Neural progenitor cell (in vitro differentiated cells): Measurements from ENCODE around the gene SRPX2. TPM values are rescaled to one million over a fixed set of nuclear protein-coding genes. Genes with fewer than 3 reads are reported as not detected.

Source experiments
- DNase-seq: peaks from one replicate; pipeline ENCODE4 v3.0.0-alpha.2; 2016; ENCODE audit warnings: low spot score
- H2AFZ ChIP-seq: fragments of 200-600 bp; sonication (generic); replicated peaks from 2 replicates; pipeline ENCODE4 v1.6.1; 2016; ENCODE audit warnings: antibody characterized with exemption
- H3F3A ChIP-seq: fragments of 200-600 bp; sonication (generic); 2 replicates; pipeline ENCODE4 v1.6.1; 2016; ENCODE audit warnings: antibody characterized with exemption, low read depth
- H3K27ac ChIP-seq: fragments of 200-600 bp; sonication (generic); 2 replicates; pipeline ENCODE4 v1.5.1; 2016; ENCODE audit warnings: mild to moderate bottlenecking
- H3K27me3 ChIP-seq: fragments of 200-600 bp; sonication (generic); 2 replicates; pipeline ENCODE4 v1.6.1; 2016; ENCODE audit warnings: mild to moderate bottlenecking, moderate library complexity
- H3K36me3 ChIP-seq: fragments of 200-600 bp; sonication (generic); 2 replicates; pipeline ENCODE4 v1.5.1; 2016
- H3K4me1 ChIP-seq: fragments of 200-600 bp; sonication (generic); 2 replicates; pipeline ENCODE4 v1.6.1; 2016; ENCODE audit warnings: mixed run types
- H3K4me2 ChIP-seq: fragments of 200-600 bp; sonication (generic); 2 replicates; pipeline ENCODE4 v1.6.1; 2016
- H3K4me3 ChIP-seq: fragments of 200-600 bp; sonication (generic); 2 replicates; pipeline ENCODE4 v1.5.1; 2016
- H3K79me2 ChIP-seq: fragments of 200-600 bp; sonication (generic); 2 replicates; pipeline ENCODE4 v1.6.1; 2016; ENCODE audit warnings: low read depth
- H3K9ac ChIP-seq: fragments of 200-600 bp; sonication (generic); 2 replicates; pipeline ENCODE4 v1.6.1; 2016
- H3K9me3 ChIP-seq: fragments of 200-600 bp; sonication (generic); 2 replicates; pipeline ENCODE4 v1.5.1; 2016; ENCODE audit warnings: low read depth
- H4K20me1 ChIP-seq: fragments of 200-600 bp; sonication (generic); 2 replicates; pipeline ENCODE4 v1.6.1; 2016; ENCODE audit warnings: low read depth
- H3K27ac Mint-ChIP-seq: 3 replicates; pipeline ENCODE4 v1.8.0; 2021; ENCODE audit warnings: mixed read lengths
- H3K27me3 Mint-ChIP-seq: 2 replicates; pipeline ENCODE4 v1.8.0; 2022; ENCODE audit warnings: low read depth, mild to moderate bottlenecking, inconsistent platforms, moderate library complexity, mixed read lengths; ENCODE audit not compliant: insufficient read depth
- H3K36me3 Mint-ChIP-seq: 3 replicates; pipeline ENCODE4 v1.8.0; 2021; ENCODE audit warnings: mixed read lengths
- H3K4me1 Mint-ChIP-seq: 3 replicates; pipeline ENCODE4 v1.8.0; 2021; ENCODE audit warnings: mixed read lengths
- H3K4me3 Mint-ChIP-seq: 3 replicates; pipeline ENCODE4 v1.8.0; 2021; ENCODE audit warnings: mild to moderate bottlenecking, moderate library complexity, mixed read lengths
- H3K9me3 Mint-ChIP-seq: 3 replicates; pipeline ENCODE4 v1.8.0; 2020; ENCODE audit warnings: mixed read lengths
- CTCF ChIP-seq: fragments of 200-600 bp; sonication (generic); IDR thresholded peaks from 2 replicates; pipeline ENCODE4 v1.5.1; 2017; ENCODE audit warnings: antibody characterized with exemption, mild to moderate bottlenecking
- EZH2 ChIP-seq: fragments of 200-600 bp; sonication (generic); IDR thresholded peaks from 2 replicates; pipeline ENCODE4 v1.6.1; 2017; ENCODE audit warnings: antibody characterized with exemption, mild to moderate bottlenecking, moderate library complexity
- EZH2phosphoT487 ChIP-seq: fragments of 200-600 bp; sonication (generic); IDR thresholded peaks from 2 replicates; pipeline ENCODE4 v1.6.1; 2017; ENCODE audit warnings: antibody characterized with exemption
- total RNA-seq: library from RNA; depleted of rRNA; stranded (reverse); fragments of >200 nt; gene quantifications from 2 replicates; pipeline ENCODE4 v1.2.3, GENCODE V29; 2015; ENCODE audit warnings: low replicate concordance

The SRPX2 gene
- total RNA-seq, 1 donor from 2014 or later, result 0.11 TPM

DNA sequence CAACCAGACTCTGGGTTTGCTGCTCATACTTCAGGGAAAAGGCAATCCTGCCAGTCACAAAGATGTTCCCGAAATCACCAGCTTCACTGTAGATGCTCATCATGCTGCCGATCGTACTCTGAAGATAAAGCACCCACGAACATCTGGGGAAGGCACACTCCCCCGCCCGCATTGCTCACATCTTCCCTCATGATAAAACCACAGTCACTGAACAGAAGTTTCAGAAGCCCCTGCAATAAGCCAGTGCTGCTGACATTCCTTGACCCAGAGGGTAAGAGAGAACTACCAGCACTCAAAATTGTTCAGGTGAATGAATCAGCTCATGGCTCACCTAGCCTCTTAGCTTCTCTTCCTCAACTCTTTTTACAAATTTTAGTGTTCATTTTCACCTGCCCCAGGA is 43.1 kb downstream of the SRPX2 start:
- Histone ChIP-seq H3K4me3 (no peak overlapping the region), H3K36me3 (no peaks in the 10 kb centered on the region), H3K27me3 (no peaks in the 10 kb centered on the region), H3F3A (no peaks in the 10 kb centered on the region), H4K20me1 (no peaks in the 10 kb centered on the region), H3K79me2 (no peaks in the 10 kb centered on the region), H3K4me1 (no peaks in the 10 kb centered on the region), H2AFZ (no peak overlapping the region), H3K27ac (no peak overlapping the region), H3K9ac (no peak overlapping the region), H3K9me3 (peaks cover 5% of the 10 kb centered on the region), H3K4me2 (no peak overlapping the region)
- no peak overlapping the region for H3K4me3 Mint-ChIP-seq
- no peaks in the 10 kb centered on the region for H3K9me3 Mint-ChIP-seq
- no peak for DNase-seq
- TF ChIP-seq EZH2phosphoT487 (no peak), CTCF (no peak), EZH2 (no peak)
- H3K27me3 Mint-ChIP-seq, result peaks cover 3% of the 10 kb centered on the region
- H3K27ac Mint-ChIP-seq, result no peak overlapping the region
- H3K4me1 Mint-ChIP-seq, result no peaks in the 10 kb centered on the region
- H3K36me3 Mint-ChIP-seq, result no peaks in the 10 kb centered on the region

DNA sequence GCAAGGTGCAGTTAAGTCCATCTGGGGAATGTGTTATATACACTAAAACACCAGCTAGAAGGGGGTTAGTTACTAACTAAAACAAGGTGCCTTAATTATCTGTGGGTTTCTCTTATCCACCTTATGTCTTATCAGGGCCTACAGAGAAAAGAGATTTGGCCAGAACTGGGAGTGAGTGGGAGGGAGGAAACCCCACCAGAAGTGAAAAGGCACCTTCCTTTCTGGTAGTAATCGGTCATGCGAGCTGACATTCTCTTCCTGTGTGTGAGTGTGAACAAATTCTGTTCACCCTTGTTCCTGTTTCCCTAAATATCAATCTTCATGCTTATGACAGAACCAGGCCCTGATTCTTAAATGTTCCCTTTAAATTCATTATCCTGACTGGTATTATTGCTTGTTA is 43.5 kb downstream of the SRPX2 start:
- H3K9ac ChIP-seq, result no peak overlapping the region
- no peak for DNase-seq
- H3K4me2 ChIP-seq, result no peak overlapping the region
- H3K9me3 ChIP-seq, result peaks cover 5% of the 10 kb centered on the region
- no peaks in the 10 kb centered on the region for H3K9me3 Mint-ChIP-seq
- no peaks in the 10 kb centered on the region for H4K20me1 ChIP-seq
- H3K27me3 Mint-ChIP-seq, result peaks cover 3% of the 10 kb centered on the region
- no peak overlapping the region for H3K4me3 ChIP-seq
- H3F3A ChIP-seq, result no peaks in the 10 kb centered on the region
- no peak overlapping the region for H3K27ac Mint-ChIP-seq
- H3K36me3 Mint-ChIP-seq, result no peaks in the 10 kb centered on the region
- no peak overlapping the region for H3K4me3 Mint-ChIP-seq
- no peaks in the 10 kb centered on the region for H3K4me1 Mint-ChIP-seq
- no peaks in the 10 kb centered on the region for H3K4me1 ChIP-seq
- H3K79me2 ChIP-seq, result no peaks in the 10 kb centered on the region
- no peaks in the 10 kb centered on the region for H3K36me3 ChIP-seq
- no peaks in the 10 kb centered on the region for H3K27me3 ChIP-seq
- no peak for TF ChIP-seq CTCF
- H2AFZ ChIP-seq, result no peak overlapping the region
- no peak overlapping the region for H3K27ac ChIP-seq

DNA sequence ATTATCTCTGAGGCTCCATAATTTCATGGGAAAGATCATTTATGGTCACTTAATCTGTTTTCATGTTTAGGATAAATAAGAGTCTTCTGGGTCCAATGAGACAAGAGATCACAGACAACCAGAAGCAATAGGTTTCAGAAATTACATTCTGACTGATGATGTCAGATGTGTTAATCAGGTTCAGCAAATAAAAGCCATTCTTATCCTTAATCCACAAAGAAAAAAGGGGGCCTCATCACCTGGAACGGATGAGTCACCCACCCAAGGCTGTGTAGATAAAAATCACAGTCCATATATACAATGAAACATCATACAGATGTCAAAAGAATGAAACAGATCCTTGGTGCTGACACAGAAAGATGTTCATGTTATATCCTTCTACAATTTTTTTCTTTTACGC is 51.3 kb downstream of the SRPX2 start:
- Histone ChIP-seq H3K4me1 (no peaks in the 10 kb centered on the region), H2AFZ (no peak overlapping the region), H4K20me1 (no peaks in the 10 kb centered on the region), H3K27ac (no peak overlapping the region), H3F3A (no peaks in the 10 kb centered on the region), H3K9me3 (no peaks in the 10 kb centered on the region), H3K4me2 (no peak overlapping the region), H3K9ac (no peak overlapping the region), H3K36me3 (no peaks in the 10 kb centered on the region), H3K27me3 (peaks cover 5% of the 10 kb centered on the region), H3K4me3 (no peak overlapping the region), H3K79me2 (no peaks in the 10 kb centered on the region)
- Mint-ChIP-seq H3K27ac (no peak overlapping the region), H3K4me1 (no peaks in the 10 kb centered on the region), H3K4me3 (no peak overlapping the region), H3K9me3 (no peaks in the 10 kb centered on the region), H3K36me3 (no peaks in the 10 kb centered on the region), H3K27me3 (peaks cover 3% of the 10 kb centered on the region)
- TF ChIP-seq EZH2, result no peak
- no peak for TF ChIP-seq EZH2phosphoT487
- TF ChIP-seq CTCF, result no peak
- DNase-seq, result no peak

GRCh38 chrX:100695991-100696390 is 52.0 kb downstream of the SRPX2 start:
- Histone ChIP-seq H3K4me2 (no peak overlapping the region), H3K4me1 (no peaks in the 10 kb centered on the region), H3K27ac (no peak overlapping the region), H3K79me2 (no peaks in the 10 kb centered on the region), H4K20me1 (no peaks in the 10 kb centered on the region), H3F3A (no peaks in the 10 kb centered on the region), H3K9me3 (no peaks in the 10 kb centered on the region), H3K27me3 (peaks cover 5% of the 10 kb centered on the region), H3K9ac (no peak overlapping the region), H2AFZ (no peak overlapping the region), H3K4me3 (no peak overlapping the region), H3K36me3 (no peaks in the 10 kb centered on the region)
- no peaks in the 10 kb centered on the region for H3K9me3 Mint-ChIP-seq
- TF ChIP-seq EZH2phosphoT487 (no peak), EZH2 (no peak), CTCF (no peak)
- H3K36me3 Mint-ChIP-seq, result no peaks in the 10 kb centered on the region
- no peaks in the 10 kb centered on the region for H3K27me3 Mint-ChIP-seq
- H3K4me1 Mint-ChIP-seq, result no peaks in the 10 kb centered on the region
- no peak overlapping the region for H3K4me3 Mint-ChIP-seq
- no peak for DNase-seq
- no peak overlapping the region for H3K27ac Mint-ChIP-seq
